Testis (tissue), 3 donors: ENCODE data around the gene DIO1. TPM values are rescaled to one million over a fixed set of nuclear protein-coding genes. Genes with fewer than 3 reads are reported as not detected.

Experiments
- DNase-seq: peaks from one replicate; pipeline ENCODE4 v3.0.0-alpha.2; 2019
- H3K27ac ChIP-seq, 2 donors: fragments of 200-600 bp; sonication (generic); one replicate each; pipeline ENCODE4 v1.5.1; 2019
- H3K27me3 ChIP-seq: fragments of 200-600 bp; sonication (generic); one replicate; pipeline ENCODE4 v1.5.1; 2019
- H3K36me3 ChIP-seq: fragments of 200-600 bp; sonication (generic); one replicate; pipeline ENCODE4 v1.5.1; 2017; ENCODE audit warnings: low read depth; ENCODE audit errors: missing control alignments
- H3K4me1 ChIP-seq: fragments of 200-600 bp; sonication (generic); one replicate; pipeline ENCODE4 v1.5.1; 2019
- H3K4me3 ChIP-seq, 2 donors: fragments of 200-600 bp; sonication (generic); one replicate each; pipeline ENCODE4 v1.5.1; 2017 to 2019
- H3K9me3 ChIP-seq: fragments of 200-600 bp; sonication (generic); one replicate; pipeline ENCODE4 v1.5.1; 2017
- CTCF ChIP-seq, 3 experiments: fragments of 450-650 bp in 2 of 3; fragments of 200-600 bp in 1 of 3; sonication (generic) in 1 of 3; IDR thresholded peaks; one replicate each; pipeline ENCODE4 v1.5.1; 2016 to 2019; ENCODE audit warnings: antibody characterized with exemption in 3 of 3, mild to moderate bottlenecking in 2 of 3, moderate library complexity in 1 of 3
- POLR2A ChIP-seq: fragments of 450-650 bp; IDR thresholded peaks from one replicate; pipeline ENCODE4 v1.6.1; 2017; ENCODE audit warnings: antibody characterized with exemption, mild to moderate bottlenecking, moderate library complexity
- WGBS, 2 donors: methylation state at CpG; one replicate each; pipeline ENCODE4 v1.1.5; 2018; 5-methylcytosine and 5-hydroxymethylcytosine counted together
- intact Hi-C: fragments of 100-400 bp; cut with DNase I; formaldehyde crosslinking; loops from one replicate; pipeline ENCODE4 v1.15.1; 2023; ENCODE audit warnings: low total_unique reads
- polyA plus RNA-seq: library from polyadenylated mRNA; stranded (reverse); fragments of 350-450 nt; fragmentation: Illumina TruSeq; extraction: RNeasy Lipid Tissue Mini Kit (QIAGEN cat#74804); gene quantifications from one replicate; pipeline ENCODE4 v1.2.3, GENCODE V29; 2014; ENCODE audit warnings: low read depth, low replicate concordance; ENCODE audit not compliant: insufficient read depth
- total RNA-seq, 2 donors: library from RNA; depleted of rRNA; stranded (reverse); fragments of >200 nt; gene quantifications; one replicate each; pipeline ENCODE4 v1.2.3, GENCODE V29; 2016

DIO1 gene
- total and polyA plus RNA-seq, 3 donors from 2014 or later = 0.81 to 1.7 TPM; not detected in 1

GRCh38 chr1:53934170-53934765 is 40.3 kb downstream of the DIO1 start:
- Histone ChIP-seq H3K36me3 (no peaks in the 10 kb centered on the region), H3K9me3 (no peaks in the 10 kb centered on the region), H3K4me1 (no peaks in the 10 kb centered on the region), H3K4me3 (no peak overlapping the region), H3K27ac (no peak overlapping the region), H3K27me3 (no peaks in the 10 kb centered on the region)
- 95% methylated on average over 1 of the region's 1 CpG for WGBS, 2 donors
- intact Hi-C loops = no loop called here
- DNase-seq = no peak
- no peak for TF ChIP-seq POLR2A
- TF ChIP-seq CTCF (IDR thresholded peaks at IDR 0.05) = no peak

- Histone ChIP-seq H3K4me1 (no peaks in the 10 kb centered on the region), H3K27me3 (no peaks in the 10 kb centered on the region), H3K36me3 (no peaks in the 10 kb centered on the region), H3K9me3 (no peaks in the 10 kb centered on the region), H3K27ac (no peak overlapping the region), H3K4me3 (no peak overlapping the region)
- WGBS, 2 donors = 77 to 95% methylated on average over 1 of the region's 1 CpG
- intact Hi-C loops = no loop called here
- DNase-seq = no peak
- TF ChIP-seq POLR2A (no peak), CTCF (IDR thresholded peaks at IDR 0.05) (no peak)
Observed at GRCh38 chr1:53936430-53936829, 42.4 kb downstream of the DIO1 start.

GRCh38 chr1:53938136-53938830 is 44.3 kb downstream of the DIO1 start:
- intact Hi-C loops = no loop called here
- H3K4me1 ChIP-seq = no peaks in the 10 kb centered on the region
- H3K27me3 ChIP-seq = no peaks in the 10 kb centered on the region
- DNase-seq = no peak
- WGBS, 2 donors = 91 to 94% methylated on average over 4 of the region's 4 CpGs
- TF ChIP-seq POLR2A = no peak
- TF ChIP-seq CTCF (IDR thresholded peaks at IDR 0.05) = no peak
- no peaks in the 10 kb centered on the region for H3K9me3 ChIP-seq
- H3K36me3 ChIP-seq = no peaks in the 10 kb centered on the region
- H3K4me3 ChIP-seq = no peak overlapping the region
- H3K27ac ChIP-seq = no peak overlapping the region

GRCh38 chr1:53942127-53942957 is 48.4 kb downstream of the DIO1 start:
- Histone ChIP-seq H3K4me3 (no peak overlapping the region), H3K36me3 (no peaks in the 10 kb centered on the region), H3K9me3 (no peaks in the 10 kb centered on the region), H3K27me3 (no peaks in the 10 kb centered on the region), H3K27ac (no peak overlapping the region), H3K4me1 (peaks cover 10% of the 10 kb centered on the region)
- TF ChIP-seq POLR2A = no peak
- TF ChIP-seq CTCF (IDR thresholded peaks at IDR 0.05) = no peak
- DNase-seq = no peak
- 90 to 91% methylated on average over 7 of the region's 7 CpGs for WGBS, 2 donors
- intact Hi-C loops = no loop called here
